GM19328 (cell line): ENCODE measurements around the gene INPP5F.

ENCODE experiments used
- ATAC-seq: cut with Tn5 transposase; IDR thresholded peaks from one replicate; pipeline ENCODE4 v1.9.1; 2021; ENCODE audit warnings: mild to moderate bottlenecking, moderate library complexity; ENCODE audit not compliant: unreplicated experiment

Gene INPP5F

DNA sequence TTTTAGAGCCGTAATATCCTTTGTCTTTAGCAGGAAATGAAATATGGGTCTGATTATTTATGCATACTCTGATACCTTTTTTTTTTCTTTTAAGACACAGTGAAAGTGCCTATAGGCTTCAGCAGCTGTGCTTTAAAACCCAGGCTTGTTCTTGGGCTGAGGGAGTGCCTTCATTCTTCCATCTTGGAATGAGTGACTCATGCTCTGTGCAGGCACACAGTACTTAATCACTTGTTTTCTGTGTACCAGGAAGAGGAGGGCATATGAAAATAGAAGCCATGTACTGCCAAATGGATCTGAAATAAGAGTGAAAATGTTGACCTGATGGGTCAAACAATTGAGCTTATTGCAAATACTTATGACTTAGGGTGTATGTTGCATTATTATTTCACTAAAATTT, 12.0 kb downstream of the INPP5F start:
- ATAC-seq: no peak

DNA sequence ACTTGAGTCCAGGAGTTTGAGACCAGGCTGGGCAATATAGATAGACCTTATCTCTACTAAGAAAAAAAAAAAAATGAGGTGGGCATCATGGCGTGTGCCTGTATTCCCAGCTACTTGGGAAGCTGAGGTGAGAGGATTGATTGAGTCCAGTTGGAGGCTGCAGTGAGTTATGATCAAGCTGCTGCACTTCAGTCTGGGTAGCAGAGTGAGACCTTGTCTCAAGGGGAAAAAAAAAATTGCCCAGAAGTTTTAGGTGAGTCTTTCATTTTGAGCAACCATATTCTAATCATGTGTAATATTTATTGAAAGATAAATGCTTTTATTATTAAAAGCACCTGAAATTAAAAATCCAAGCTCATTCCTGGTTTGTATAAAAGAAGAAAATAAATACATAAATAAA, 13.1 kb downstream of the INPP5F start:
- no peak for ATAC-seq

DNA sequence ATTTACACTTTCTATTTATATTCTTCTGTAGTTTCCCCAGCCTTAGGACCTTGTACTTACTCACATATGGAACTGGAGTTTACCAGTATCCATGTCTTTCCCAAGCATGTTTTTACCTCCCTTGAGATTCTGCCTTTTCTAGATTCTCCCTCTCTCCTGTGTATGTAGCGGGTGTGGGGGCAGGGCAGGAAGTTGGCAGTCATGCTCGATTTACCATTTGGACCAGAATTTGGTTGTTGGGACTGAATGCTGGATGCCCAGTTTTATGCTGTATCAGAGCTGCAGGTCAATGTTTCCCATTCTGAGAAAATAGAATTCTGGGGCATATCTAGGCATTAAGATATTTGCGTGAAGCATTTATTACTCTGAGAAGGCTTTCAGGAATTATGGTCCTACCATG, 14.2 kb downstream of the INPP5F start:
- ATAC-seq: no peak

DNA sequence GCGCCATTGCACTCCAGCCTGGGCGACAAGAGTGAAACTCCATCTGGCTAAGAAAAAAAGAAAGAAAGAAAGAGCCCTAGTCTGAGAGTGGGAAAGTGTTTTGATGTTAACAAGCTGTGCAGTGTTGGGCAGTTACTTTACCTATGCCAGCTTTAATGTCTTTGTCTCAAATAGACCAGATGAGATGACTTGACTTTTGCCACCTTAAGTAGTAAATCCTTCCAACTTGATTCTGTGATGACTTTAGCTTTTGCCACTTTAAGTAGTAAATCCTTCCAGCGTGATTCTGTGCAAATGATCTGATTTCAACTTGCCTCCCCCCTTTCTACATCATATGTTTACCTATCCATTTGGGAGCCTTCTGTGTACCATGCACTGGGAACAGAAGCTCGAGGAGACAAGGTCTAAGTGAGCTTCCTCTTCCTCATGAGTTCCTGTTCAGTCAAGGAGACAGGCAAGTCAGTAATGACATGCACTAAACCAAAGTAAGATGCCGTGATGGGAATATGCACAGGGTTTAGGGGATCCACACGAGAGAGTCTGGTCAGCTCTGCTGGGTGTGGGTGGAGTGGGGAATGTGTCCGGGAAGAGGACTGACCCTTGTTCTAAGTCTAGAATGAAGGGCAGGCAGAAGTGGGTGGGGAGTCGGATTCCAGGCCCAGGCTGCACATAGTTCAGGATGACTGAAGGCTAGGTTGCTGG, 17.2 kb downstream of the INPP5F start:
- no peak for ATAC-seq

DNA sequence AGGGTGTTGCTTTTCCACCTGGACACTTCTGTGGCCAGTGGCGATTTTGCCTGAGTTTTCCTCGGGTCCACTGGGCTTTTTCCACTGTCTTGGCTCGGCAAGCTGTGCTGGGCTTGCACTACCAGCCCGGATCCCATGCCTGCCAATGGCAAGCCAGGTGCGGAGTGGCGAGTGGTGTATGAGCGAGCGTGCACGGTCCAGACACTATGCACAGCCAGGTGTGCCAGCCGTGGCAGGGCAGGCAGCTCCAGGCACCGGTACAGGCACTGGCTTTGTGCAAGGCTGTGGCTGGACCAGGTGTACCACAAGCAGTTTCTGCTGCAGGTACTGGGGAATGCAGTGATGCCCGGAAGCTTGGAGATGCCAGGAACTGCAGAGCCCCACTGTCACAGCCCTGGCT, 22.1 kb downstream of the INPP5F start:
- no peak for ATAC-seq

DNA sequence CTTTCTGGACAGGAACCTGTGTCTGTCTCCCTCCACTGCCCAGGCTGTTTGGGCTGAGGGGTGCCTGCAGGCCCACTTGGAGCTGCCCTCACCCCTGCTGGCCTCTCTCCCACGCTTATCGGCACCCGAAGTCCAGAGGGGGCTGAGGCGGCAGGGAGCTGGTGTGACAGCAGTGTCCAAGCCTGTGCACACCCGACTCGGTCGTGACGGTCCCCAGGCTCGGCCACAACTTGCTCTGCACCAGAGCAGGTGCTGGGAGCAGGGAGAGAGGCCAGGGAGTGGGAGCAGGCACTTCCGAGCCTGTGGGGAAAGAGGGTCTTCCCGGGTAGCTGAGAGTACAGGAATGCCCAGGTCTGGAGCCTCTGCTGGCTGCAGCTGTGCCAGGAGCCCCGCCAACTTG, 23.0 kb downstream of the INPP5F start:
- ATAC-seq: no peak

DNA sequence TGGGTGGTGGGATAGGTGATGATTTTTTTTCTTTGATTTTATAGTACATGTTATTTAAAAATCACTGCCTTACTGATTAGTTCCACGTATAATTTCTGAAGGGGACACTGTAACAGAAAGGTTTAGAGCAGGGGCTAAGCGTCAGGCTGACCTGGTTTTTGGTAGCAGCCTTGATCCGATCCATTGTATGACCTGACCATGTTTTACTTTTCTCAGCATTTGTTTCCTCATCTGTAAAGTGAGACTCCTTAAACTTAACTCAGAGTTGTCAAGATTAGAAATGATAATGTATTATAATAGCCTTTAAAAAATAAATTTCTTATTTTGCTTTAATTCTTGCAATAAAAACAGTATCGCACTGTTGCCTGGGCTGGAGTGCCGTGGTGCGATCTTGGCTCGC, 23.6 kb downstream of the INPP5F start:
- no peak for ATAC-seq

DNA sequence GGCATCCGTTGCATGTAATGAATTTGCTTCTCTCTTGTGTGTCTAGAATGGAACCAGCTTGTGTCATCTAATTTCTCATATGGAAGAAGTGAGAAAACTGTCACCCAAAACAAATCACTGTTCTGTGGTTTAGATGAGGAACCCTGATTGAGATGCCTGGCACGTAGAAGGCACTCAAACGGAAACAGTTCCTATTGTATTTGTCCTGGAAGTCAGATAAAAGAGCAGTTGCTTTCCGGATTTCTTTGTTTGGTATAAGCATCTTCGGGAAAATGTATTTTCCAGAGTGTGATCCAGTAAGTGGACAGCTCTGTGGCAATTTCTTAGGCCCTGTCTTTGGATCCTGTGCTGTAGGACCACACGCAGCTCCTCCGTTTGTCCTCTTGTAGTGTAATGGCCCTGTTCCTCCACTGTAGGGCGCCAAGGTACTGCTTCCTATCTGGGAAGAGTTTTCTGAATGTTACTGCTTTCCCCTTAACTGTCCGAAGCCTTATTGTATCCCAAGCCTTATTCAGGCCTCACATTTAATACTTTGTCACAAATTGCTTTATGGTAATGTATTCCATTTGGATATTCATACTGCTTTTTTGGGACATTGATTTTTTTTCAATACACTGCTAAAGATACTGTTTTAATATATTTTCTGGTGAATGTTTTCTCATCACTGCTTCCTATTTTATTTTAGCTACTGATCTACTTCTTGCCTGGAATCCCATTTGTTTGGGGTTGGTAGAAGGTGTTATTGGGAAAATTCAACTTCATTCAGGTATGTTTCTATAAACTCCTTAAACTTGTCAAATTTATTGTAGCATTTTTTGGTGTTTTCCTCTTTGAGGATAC, 24.8 kb downstream of the INPP5F start:
- no peak for ATAC-seq

DNA sequence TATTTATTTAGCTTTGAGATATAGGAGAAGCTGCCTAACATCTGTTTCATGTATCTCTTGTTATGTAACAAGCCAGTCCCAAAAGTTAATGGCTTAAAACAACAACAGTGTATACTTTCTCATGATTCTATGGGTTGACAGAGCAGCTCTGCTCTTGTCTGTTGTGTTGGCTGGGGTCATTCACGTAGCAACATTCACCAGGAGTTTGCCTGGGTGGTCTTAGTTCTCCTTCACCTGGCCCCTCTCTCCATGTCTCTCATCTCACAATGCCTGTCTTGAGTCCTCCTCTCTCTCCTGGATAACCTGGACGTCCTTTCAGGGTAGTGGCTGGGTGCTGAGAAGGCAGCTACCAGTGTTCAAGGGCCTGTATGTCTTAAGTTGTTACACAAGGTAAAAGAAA, 27.5 kb downstream of the INPP5F start:
- no peak for ATAC-seq

DNA sequence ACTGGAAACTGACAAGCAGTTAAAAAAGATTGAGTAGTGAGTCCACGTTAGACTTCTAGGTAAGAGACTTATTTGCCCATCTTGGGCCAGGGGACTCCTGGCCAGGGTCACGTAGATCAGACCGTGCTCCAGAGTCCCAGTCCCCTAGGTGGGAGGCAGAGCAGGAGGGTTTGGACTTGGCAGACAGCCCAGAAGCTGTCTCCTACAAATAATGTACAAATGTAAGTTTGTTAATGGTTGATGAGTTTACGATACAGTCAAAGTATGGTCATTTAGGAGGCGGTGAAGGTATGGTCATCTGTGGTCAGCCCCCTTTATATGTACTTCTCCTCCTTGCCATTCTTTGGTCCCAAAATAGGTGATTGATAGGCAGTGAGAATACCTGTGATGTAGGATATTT, 28.2 kb downstream of the INPP5F start:
- ATAC-seq: no peak

DNA sequence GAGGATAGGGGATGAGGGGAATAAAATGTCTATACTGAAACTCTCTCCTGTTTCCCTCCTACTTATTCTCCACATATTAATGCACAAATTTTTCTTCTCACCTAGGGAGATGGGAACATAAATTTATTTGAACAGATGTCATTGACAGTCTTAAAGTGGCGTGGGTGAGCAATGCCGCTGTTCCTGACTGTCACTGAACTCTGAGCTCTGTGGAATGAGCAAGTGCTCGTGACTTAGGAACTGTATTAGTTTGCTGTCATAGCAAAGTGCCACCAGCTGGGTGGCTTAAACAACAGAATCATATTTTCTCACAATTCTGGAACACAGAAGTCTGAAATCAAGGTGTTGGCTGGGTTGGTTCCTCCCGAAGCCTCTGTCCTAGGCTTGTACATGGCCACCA, 29.1 kb downstream of the INPP5F start:
- no peak for ATAC-seq

DNA sequence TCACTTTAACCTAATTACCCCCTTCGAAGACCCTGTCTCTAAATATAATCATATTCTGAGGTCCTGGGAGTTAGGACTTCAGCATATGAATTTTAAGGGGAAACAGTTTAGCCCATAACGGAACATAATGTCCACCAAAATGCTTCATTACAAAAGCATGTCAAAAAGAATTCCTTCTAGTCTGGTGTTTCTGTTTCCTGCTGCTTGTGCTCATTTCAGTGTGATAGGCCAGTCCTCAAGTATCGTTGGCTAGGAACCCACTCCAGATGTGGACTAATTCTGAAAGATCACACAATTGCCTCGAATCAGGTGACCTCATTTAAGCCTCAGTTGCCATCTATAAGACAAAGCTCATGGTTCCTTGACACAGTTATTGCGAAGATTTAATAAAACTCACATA, 29.6 kb downstream of the INPP5F start:
- ATAC-seq: no peak

DNA sequence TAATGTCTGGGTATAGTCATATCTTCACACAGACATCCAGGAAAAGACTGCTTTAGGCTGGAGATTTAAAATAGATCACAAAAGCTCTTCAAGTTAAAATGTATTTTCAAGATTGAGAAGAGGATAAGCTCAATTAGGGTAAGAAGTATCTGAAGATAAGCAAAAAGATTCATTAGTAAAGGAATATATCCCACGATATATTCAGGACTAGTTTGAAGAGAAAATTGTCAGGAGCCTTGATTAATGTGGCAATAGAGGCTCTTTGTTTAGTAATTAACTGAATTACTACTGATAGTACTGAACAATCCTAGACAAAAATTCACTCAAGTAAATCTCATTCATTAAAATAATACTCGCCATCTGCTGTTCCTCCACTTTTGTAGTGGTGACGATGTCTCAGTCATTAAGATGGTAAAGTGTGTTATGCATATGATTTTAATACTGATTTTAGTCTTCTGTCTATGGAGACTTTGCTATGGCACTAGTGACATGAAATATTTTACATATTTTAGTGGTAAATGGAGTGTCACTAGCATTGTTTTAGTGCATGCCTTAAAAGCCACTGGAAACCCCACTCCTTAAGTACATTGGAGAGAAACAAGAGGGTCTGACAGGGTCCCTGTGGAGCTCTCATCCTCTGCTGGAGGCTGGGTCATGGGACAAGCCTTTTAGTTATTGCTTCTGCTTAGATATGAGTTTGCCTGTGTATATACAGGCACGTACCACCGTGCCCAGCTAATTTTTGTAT, 32.8 kb downstream of the INPP5F start:
- no peak for ATAC-seq

DNA sequence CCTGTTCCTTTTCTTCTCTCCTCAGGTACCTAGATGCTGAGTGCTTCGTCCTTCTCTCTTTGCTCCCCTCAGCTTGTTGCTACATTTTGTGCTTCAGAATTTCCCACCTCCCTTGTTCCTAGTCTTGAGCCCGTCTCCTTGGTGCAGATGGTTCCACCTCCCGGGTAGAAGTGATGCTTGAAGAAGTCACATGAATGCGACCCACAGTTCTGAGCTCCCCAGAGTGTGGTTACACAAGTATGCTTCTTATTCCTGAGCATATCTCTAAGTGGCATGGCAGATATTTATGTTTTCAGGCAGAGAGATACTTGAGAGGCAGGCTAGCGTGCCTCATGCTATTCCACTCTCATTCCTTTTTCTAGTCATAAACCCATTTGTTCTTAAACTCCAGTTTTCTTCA, 34.0 kb downstream of the INPP5F start:
- ATAC-seq: no peak

DNA sequence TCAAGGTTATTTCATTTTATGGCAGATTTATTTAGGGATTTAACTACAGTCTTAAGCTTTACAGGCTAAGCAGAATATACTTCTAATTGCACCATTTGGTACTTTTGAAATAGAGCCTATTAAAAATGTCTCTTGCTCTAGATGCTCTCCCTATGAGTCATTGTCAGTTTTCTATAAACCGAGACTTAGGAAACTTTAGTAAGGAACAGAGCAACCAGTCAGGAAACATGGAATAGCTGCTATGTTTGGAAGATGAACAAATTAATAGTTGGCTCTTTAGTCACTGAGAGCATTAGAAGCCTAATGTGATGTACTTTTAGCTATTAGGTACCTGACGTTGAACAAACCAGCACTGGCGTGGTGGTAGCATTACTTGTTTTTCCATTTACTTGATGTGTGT, 35.3 kb downstream of the INPP5F start:
- ATAC-seq: no peak

DNA sequence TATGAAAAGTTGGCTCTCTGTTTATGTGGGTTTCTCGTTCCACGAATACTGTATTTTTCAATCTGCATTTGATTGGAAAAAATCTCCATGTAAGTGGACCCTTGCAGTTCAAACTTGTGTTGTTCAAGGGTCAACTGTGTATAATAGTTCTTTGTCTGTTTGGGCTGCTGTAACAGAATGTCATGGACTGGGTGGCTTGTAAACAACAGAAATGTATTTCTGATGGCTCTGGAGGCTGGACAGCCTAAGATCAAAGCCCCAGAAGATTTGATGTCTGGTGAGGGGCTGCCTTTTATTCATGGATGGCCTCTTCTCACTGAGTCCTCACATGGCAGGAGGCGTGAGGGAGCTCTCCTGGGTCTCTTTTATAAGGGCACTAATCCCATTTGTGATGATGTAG, 36.2 kb downstream of the INPP5F start:
- ATAC-seq: no peak

DNA sequence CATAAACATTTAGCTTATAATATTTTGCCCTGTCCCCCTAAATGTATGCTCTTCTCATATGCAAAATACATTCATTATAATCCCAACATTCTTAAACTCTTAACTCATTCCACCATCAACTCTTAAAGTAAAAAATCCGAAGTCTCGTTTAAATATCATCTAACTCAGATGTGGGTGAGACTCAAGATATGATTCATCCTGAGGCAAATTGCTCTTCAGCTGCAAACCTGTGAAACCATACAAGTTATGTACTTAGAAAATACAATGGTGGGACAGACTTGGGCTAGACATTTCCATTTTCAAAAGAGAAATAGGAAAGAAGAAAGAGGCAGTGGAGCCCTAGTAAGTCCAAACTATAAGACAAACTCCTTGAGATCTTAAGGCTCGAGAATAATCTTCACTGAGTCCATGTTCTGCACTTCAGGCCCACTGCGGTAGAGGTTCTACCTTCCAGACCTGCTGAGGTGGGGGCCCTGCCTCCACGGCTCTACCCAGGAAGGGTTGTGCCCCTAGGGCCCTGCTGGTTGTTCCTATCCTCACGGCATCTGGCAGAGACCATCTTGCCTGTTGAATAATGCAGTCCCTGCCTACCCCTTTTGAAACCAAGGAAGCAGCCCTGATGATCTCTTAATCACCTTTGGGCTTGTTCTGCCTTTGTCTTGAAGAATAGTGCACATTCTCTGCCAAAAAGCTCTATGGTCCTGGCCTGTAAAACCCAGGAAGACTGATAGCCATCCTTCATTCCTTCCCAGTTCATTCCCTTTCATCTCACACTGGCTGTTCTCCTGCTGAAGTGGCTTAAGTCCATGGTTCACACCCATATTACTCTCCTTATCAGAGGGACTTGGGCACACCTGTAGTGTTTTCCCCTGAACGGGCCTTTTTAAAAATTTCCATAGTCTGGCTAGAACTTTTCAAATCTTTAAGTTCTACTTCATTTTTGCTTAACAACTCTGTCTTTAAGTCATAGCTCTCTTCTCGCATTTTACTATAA, 37.3 kb downstream of the INPP5F start:
- ATAC-seq: no peak

DNA sequence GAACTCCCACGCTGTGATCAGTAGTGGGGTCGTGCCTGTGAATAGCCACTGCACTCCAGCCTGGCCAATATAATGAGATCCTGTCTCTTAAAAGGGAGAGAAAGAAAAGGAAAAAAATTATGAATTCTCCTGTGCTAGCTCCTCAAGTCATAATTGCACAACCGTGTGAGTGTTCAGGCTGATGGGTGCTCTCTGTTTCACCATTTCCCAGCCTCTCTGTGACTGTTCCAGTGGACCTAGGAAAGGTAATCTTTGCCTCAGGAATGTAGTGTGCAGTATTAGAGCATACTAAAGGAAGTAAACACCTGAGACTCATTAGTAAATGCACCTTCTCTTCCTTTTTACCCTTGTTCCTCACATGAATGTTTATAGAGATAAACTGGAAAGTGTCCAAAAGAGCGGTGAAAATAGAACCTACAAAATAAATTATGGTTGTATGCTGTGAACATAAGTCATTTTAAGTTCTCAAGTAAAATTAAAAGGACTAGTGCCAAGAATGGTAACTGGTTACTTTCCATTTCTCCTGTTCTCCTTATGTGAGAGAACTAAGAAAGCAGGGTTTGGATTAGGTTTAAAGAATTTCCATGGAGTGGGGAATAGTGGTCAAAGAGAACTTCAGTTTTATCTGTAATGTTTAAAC, 42.7 kb downstream of the INPP5F start:
- no peak for ATAC-seq

DNA sequence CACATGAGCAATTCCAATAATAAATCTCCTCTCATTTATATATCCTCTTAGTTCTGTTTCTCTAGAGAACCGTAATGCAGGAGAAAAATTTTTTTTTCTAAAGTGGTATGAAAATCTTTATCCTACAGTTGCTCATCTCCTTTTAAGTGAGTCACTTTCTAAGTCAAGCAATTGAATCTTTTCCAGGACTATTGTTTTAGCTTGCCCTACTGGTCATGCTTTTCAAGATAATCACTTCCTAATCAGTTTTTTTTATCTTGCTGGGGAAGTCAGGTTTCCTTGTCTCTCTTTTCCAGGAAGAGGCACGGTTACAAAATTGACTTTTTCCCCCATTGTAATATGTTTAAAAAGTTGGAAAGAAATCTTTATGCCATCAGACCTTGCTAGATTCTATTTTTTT, 44.0 kb downstream of the INPP5F start:
- no peak for ATAC-seq

DNA sequence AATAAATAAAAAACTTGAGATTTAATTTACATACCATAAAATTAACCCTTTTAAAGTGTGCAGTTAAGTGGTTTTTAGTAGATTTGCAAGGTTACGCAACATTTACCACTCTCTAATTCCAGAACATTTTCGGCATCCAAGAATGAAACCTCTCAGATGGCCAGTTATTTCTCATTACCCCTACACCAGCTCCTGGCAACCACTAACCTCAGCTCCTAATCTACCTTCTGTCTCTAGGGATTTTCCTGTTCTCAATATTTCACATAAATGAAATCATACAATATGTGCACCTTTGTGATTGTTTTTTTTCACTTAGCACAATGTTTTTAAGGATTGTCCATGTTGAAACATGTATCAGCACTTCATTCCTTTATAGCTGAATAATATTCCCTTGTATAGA, 45.1 kb downstream of the INPP5F start:
- ATAC-seq: no peak
